ENCODE results near the gene INPP5A. TPM values are rescaled to one million over a fixed set of nuclear protein-coding genes. Genes with fewer than 3 reads are reported as not detected.

Gene INPP5A
- total and polyA plus RNA-seq, 10 of the 15 experiments (the other 5 are each of a cell fraction or from before 2014, with no cell fraction given) = 0.52 to 15.0 (median 6.3) TPM

DNA sequence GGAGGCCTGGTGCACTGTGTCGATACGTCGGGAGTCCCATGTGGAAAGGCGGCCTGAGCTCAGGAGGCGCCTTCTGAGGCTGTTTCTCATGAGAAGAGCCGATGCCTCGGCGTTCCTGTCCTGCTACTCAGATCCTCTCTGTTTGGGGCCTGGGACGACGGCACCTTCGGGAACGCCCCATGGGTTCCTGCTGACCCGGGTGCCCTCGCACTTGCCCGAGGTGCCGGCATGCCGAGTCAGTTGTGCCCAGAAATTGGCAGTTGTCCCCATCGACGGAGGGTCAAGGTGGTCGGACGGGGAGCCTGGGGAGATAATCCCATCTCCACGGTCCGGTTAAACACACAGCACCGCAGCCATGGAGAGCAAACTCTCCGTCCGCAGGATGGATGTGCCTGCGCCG lies 215.4 kb downstream of the INPP5A start:
- WGBS (ENCODE audit: insufficient coverage, insufficient replicate concordance, low lambda C conversion rate, missing lambda C conversion rate) = over 99% methylated on average over 26 of the region's 28 CpGs
- no peak overlapping the region for H3K9ac ChIP-seq (ENCODE audit: control insufficient read depth, insufficient read depth, low read length)
- intact Hi-C loops (cut with micrococcal nuclease; ENCODE audit: unreplicated experiment) (no loop called here), in situ Hi-C loops (cut with MboI) (no loop called here)
- no peak for ATAC-seq
- H3K27me3 ChIP-seq (replicated peaks in 1 of 2; ENCODE audit: control insufficient read depth in 2 of 2, insufficient read depth in 2 of 2, low read length in 1 of 2) = no peaks in the 10 kb centered on the region
- BruUV-seq (replicated peaks) = no TSS peak
- H4K20me1 ChIP-seq (ENCODE audit: control insufficient read depth, insufficient read depth) = no peaks in the 10 kb centered on the region
- FAIRE-seq = no peak
- ChIA-PET CTCF (no interaction called here), RAD21 (ENCODE audit: unreplicated experiment) (no interaction called here), POLR2A (no interaction called here), SMC1A (ENCODE audit: uncharacterized antibody, unreplicated experiment) (no interaction called here)
- peaks cover 0 to 3% of the 10 kb centered on the region in 2 experiments; a peak in 3 of 4 replicates for H3K36me3 ChIP-seq (ENCODE audit: control insufficient read depth in 2 of 2, insufficient read depth in 2 of 2, low read length in 1 of 2)
- no peak overlapping the region for H2AFZ ChIP-seq (ENCODE audit: control insufficient read depth, low read depth, low read length)
- no peak for DNase-seq (ENCODE audit: low read depth, low spot score)
- no peaks in the 10 kb centered on the region for H3K79me2 ChIP-seq (ENCODE audit: control insufficient read depth, insufficient read depth, low read length)
- TF ChIP-seq SIX5 (IDR thresholded peaks at IDR 0.05; ENCODE audit: low read depth, low read length, severe bottlenecking) (no peak), LARP7 (IDR thresholded peaks at IDR 0.05) (no peak), STAT1 (conservative IDR thresholded peaks at IDR 0.05) (no peak), IKZF2 (IDR thresholded peaks at IDR 0.05) (no peak), ETV6 (conservative IDR thresholded peaks at IDR 0.05 in 1 of 2, IDR thresholded peaks at IDR 0.05 in 1 of 2; ENCODE audit: borderline replicate concordance in 1 of 2, low read depth in 1 of 2) (no peak), WRNIP1 (IDR thresholded peaks at IDR 0.05; ENCODE audit: borderline replicate concordance, low read depth, low read length) (no peak), MYB (IDR thresholded peaks at IDR 0.05; ENCODE audit: borderline replicate concordance, low read depth, low read length) (no peak), SMARCA5 (IDR thresholded peaks at IDR 0.05) (no peak), NR2C2 (IDR thresholded peaks at IDR 0.05; ENCODE audit: borderline replicate concordance, control insufficient read depth, insufficient read length, low read depth) (no peak), RB1 (IDR thresholded peaks at IDR 0.05; ENCODE audit: borderline replicate concordance) (no peak), PAX5 (IDR thresholded peaks at IDR 0.05; ENCODE audit: borderline replicate concordance, low read depth, low read length) (no peak), KAT2A (conservative IDR thresholded peaks at IDR 0.05; ENCODE audit: control insufficient read depth, low read depth, low read length) (no peak), TAF1 (IDR thresholded peaks at IDR 0.05; ENCODE audit: borderline replicate concordance, low read depth, low read length) (no peak), GABPA (IDR thresholded peaks at IDR 0.05; ENCODE audit: low read depth) (no peak), RELA (IDR thresholded peaks at IDR 0.05; ENCODE audit: borderline replicate concordance, partially characterized antibody) (no peak), HCFC1 (IDR thresholded peaks at IDR 0.05; ENCODE audit: low read length) (no peak), ZNF217 (IDR thresholded peaks at IDR 0.05) (no peak)
- TF ChIP-seq, protein P1, sequence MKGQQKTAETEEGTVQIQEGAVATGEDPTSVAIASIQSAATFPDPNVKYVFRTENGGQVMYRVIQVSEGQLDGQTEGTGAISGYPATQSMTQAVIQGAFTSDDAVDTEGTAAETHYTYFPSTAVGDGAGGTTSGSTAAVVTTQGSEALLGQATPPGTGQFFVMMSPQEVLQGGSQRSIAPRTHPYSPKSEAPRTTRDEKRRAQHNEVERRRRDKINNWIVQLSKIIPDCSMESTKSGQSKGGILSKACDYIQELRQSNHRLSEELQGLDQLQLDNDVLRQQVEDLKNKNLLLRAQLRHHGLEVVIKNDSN (IDR thresholded peaks at IDR 0.05; ENCODE audit: borderline replicate concordance, extremely low read length, insufficient read depth, low read depth, low read length) = no peak
- TF ChIP-seq, protein P2, sequence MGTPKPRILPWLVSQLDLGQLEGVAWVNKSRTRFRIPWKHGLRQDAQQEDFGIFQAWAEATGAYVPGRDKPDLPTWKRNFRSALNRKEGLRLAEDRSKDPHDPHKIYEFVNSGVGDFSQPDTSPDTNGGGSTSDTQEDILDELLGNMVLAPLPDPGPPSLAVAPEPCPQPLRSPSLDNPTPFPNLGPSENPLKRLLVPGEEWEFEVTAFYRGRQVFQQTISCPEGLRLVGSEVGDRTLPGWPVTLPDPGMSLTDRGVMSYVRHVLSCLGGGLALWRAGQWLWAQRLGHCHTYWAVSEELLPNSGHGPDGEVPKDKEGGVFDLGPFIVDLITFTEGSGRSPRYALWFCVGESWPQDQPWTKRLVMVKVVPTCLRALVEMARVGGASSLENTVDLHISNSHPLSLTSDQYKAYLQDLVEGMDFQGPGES (IDR thresholded peaks at IDR 0.05) = no peak
- TF ChIP-seq, protein P3, sequence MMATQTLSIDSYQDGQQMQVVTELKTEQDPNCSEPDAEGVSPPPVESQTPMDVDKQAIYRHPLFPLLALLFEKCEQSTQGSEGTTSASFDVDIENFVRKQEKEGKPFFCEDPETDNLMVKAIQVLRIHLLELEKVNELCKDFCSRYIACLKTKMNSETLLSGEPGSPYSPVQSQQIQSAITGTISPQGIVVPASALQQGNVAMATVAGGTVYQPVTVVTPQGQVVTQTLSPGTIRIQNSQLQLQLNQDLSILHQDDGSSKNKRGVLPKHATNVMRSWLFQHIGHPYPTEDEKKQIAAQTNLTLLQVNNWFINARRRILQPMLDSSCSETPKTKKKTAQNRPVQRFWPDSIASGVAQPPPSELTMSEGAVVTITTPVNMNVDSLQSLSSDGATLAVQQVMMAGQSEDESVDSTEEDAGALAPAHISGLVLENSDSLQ (IDR thresholded peaks at IDR 0.05) = no peak
- no peak overlapping the region for H3K4me3 ChIP-seq
- H3K4me1 ChIP-seq (ENCODE audit: control insufficient read depth, insufficient read depth, low read length) = no peaks in the 10 kb centered on the region
- no peak overlapping the region for H3K27ac ChIP-seq (ENCODE audit: control insufficient read depth, insufficient read depth)
- peaks cover 2% of the 10 kb centered on the region; the same call in 2 of the 3 replicates for H3K9me3 ChIP-seq (replicated peaks; ENCODE audit: control insufficient read depth, insufficient read depth, low read length)
- H3K4me2 ChIP-seq (ENCODE audit: control insufficient read depth, insufficient read depth) = no peak overlapping the region

Measured in GM12878 (cell line).